Measurements from ENCODE around the gene VEGFA. TPM values are rescaled to one million over a fixed set of nuclear protein-coding genes. Genes with fewer than 3 reads are reported as not detected.

The VEGFA gene
- total RNA-seq, 1 donor from 2014 or later: 136 TPM

DNA sequence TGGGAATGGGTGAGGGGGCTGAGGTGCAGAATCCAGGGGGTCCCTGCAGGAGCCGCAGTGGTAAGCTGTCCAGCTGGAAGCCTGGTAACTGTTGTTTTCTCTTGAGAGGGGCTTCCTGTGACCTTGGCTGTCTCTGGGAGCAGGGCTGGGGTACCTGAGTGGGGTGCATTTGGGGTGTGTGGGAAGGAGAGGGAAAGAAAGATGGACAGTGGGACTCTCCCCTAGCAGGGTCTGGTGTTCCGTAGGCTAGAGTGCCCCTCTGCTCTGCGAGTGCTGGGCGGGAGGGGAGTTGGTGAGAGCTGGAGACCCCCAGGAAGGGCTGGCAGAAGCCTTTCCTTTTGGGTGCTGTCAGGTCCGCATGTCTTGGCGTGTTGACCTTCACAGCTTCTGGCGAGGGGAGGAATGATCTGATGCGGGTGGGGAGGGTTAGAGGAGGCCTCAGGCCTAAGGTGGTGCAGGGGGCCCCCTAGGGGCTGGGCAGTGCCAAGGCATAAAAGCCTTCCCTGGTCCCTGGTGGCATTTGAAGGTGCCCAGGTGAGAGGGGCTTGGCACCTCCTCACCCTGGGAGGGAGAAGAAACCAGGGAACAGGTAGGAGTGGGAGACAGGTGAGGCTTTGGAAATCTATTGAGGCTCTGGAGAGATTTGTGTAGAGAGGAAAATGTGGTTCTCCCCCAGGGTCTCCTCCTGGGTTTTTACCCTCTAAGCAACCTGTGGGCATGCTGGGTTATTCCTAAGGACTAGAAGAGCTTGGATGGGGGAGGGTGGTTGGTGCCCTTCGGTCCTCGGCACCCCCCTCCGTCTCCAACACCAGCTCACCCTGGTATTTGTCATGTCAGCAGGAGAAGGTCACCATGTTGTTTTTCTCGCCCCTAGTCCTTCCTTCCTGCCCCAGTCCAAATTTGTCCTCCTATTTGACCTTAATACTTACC lies 3.3 kb downstream of the VEGFA start:
- peaks cover 4% of the 10 kb centered on the region for H3K27me3 Mint-ChIP-seq
- TF ChIP-seq, protein P1, sequence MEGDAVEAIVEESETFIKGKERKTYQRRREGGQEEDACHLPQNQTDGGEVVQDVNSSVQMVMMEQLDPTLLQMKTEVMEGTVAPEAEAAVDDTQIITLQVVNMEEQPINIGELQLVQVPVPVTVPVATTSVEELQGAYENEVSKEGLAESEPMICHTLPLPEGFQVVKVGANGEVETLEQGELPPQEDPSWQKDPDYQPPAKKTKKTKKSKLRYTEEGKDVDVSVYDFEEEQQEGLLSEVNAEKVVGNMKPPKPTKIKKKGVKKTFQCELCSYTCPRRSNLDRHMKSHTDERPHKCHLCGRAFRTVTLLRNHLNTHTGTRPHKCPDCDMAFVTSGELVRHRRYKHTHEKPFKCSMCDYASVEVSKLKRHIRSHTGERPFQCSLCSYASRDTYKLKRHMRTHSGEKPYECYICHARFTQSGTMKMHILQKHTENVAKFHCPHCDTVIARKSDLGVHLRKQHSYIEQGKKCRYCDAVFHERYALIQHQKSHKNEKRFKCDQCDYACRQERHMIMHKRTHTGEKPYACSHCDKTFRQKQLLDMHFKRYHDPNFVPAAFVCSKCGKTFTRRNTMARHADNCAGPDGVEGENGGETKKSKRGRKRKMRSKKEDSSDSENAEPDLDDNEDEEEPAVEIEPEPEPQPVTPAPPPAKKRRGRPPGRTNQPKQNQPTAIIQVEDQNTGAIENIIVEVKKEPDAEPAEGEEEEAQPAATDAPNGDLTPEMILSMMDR (conservative IDR thresholded peaks at IDR 0.05): peak; percentile 71
- H3K36me3 Mint-ChIP-seq: peaks cover 9% of the 10 kb centered on the region
- DNase-seq (ENCODE audit: extremely low spot score, unreplicated experiment): no peak
- peak overlapping the region; percentile 96 for H3K4me3 Mint-ChIP-seq
- H3K27ac Mint-ChIP-seq: peak overlapping the region; percentile 86
- H3K4me1 Mint-ChIP-seq (ENCODE audit: unreplicated experiment): peaks cover 35% of the 10 kb centered on the region
- H3K9me3 Mint-ChIP-seq: no peaks in the 10 kb centered on the region

DNA sequence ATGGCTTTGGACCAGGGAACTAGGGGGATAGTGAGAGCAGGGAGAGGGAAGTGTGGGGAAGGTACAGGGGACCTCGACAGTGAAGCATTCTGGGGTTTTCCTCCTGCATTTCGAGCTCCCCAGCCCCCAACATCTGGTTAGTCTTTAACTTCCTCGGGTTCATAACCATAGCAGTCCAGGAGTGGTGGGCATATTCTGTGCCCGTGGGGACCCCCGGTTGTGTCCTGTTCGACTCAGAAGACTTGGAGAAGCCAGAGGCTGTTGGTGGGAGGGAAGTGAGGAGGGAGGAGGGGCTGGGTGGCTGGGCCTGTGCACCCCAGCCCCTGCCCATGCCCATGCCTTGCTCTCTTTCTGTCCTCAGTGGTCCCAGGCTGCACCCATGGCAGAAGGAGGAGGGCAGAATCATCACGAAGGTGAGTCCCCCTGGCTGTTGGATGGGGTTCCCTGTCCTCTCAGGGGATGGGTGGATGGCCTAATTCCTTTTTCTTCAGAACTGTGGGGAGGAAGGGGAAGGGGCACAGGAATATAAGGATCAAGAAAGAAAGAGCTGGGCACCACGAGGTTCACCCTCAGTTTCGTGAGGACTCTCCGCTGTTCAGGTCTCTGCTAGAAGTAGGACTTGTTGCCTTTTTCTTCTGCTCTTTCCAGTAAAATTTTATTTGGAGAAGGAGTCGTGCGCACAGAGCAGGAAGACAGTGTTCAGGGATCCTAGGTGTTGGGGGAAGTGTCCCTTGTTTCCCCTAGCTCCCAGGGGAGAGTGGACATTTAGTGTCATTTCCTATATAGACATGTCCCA lies 4.2 kb downstream of the VEGFA start:
- Mint-ChIP-seq H3K27ac (peak overlapping the region; percentile 74), H3K9me3 (no peaks in the 10 kb centered on the region), H3K27me3 (peaks cover 4% of the 10 kb centered on the region), H3K36me3 (peaks cover 14% of the 10 kb centered on the region), H3K4me1 (ENCODE audit: unreplicated experiment) (peaks cover 33% of the 10 kb centered on the region), H3K4me3 (peak overlapping the region; percentile 96)
- DNase-seq (ENCODE audit: extremely low spot score, unreplicated experiment): no peak
- TF ChIP-seq, protein P1 (conservative IDR thresholded peaks at IDR 0.05): no peak

DNA sequence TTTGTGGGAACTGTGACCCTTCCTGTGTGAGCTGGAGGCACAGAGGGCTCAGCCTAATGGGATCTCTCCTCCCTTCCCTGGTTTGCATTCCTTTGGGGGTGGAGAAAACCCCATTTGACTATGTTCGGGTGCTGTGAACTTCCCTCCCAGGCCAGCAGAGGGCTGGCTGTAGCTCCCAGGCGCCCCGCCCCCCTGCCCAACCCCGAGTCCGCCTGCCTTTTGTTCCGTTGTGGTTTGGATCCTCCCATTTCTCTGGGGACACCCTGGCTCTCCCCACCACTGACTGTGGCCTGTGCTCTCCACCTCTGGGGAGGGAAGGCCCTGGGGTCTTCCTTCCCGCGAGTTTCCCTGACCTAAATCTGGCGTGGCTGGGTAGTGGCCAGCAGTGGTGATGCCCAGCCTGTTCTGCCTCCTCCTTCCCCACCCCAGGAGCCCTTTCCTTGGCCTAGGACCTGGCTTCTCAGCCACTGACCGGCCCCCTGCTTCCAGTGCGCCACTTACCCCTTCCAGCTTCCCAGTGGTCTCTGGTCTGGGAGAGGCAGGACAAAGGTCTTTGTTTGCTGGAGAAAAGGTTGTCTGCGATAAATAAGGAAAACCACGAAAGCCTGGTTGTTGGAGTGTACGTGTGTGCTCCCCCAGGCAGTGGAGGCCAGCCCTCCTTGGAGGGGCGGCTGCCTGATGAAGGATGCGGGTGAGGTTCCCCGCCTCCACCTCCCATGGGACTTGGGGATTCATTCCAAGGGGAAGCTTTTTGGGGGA lies 4.9 kb downstream of the VEGFA start:
- Mint-ChIP-seq H3K9me3 (no peaks in the 10 kb centered on the region), H3K4me1 (ENCODE audit: unreplicated experiment) (peaks cover 29% of the 10 kb centered on the region), H3K36me3 (peaks cover 14% of the 10 kb centered on the region), H3K27me3 (no peaks in the 10 kb centered on the region), H3K27ac (peak overlapping the region; percentile 74), H3K4me3 (peak overlapping the region; percentile 96)
- TF ChIP-seq, protein P1 (conservative IDR thresholded peaks at IDR 0.05): peak; percentile 90
- DNase-seq (ENCODE audit: extremely low spot score, unreplicated experiment): no peak

DNA sequence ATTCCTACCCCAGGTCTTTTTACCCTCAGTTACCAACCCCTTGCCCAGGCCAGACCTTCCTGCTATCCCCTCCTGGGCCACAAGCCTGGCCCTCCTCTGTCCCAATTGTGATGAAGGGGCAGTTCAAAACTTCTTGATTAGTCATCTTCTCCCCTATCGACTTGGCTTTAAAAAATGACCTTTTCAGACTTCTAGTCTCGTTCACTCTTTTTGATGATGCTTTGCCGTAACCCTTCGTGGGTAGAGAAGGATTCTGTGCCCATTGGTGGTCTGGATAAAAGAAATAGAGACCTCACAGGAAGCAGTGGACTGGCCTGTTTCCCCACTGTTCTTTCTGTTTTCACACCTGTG lies 5.5 kb downstream of the VEGFA start:
- Mint-ChIP-seq H3K36me3 (peaks cover 14% of the 10 kb centered on the region), H3K9me3 (no peaks in the 10 kb centered on the region), H3K27ac (peak overlapping the region; percentile 31), H3K4me1 (ENCODE audit: unreplicated experiment) (peaks cover 29% of the 10 kb centered on the region), H3K27me3 (no peaks in the 10 kb centered on the region), H3K4me3 (peak overlapping the region; percentile 96)
- TF ChIP-seq, protein P1 (conservative IDR thresholded peaks at IDR 0.05): no peak
- DNase-seq (ENCODE audit: extremely low spot score, unreplicated experiment): no peak

DNA sequence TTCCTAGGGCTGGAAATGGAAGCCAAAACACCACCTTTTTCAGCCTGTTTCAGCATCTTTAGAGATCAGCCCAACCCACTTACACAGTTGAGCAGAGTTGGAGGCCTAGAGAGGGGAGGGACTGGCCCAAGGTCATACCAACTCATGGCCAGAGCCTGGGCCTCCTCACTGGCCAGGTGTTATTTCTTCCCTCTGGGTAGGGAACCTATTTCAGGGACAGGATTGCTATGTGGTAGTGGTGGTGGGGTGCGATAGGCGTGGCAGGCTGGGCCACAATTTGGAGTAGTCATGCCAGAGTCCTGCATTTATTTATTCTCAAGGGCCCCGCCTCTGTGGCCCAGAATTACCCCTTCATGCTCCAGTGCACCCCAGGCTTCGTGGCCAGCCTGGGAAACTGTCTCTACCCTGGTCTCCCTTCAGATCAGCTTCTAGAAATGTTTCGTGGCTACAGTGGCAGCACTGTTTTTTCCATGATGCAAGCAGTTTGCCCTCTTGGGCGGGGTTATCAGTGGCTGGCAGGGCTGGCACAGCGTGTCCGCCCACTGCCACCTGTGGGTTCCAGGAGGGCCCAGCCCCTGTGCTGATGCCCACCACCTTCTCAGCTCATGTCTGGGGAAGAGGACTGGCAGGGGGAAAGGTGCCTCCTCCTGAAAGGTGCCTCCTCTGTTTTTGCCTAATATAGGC lies 6.2 kb downstream of the VEGFA start:
- Mint-ChIP-seq H3K4me3 (no peak overlapping the region), H3K27ac (no peak overlapping the region), H3K9me3 (no peaks in the 10 kb centered on the region), H3K4me1 (ENCODE audit: unreplicated experiment) (peaks cover 29% of the 10 kb centered on the region), H3K27me3 (no peaks in the 10 kb centered on the region), H3K36me3 (peaks cover 14% of the 10 kb centered on the region)
- TF ChIP-seq, protein P1 (conservative IDR thresholded peaks at IDR 0.05): no peak
- DNase-seq (ENCODE audit: extremely low spot score, unreplicated experiment): no peak

All from type B pancreatic cell (in vitro differentiated cells).